ENCODE measurements around the gene SORD.
"Not testable (repeated sequence)": the region's sequence is repeated elsewhere in the genome, so short reads cannot be mapped to it uniquely, and the experiment has no call there.

DNA sequence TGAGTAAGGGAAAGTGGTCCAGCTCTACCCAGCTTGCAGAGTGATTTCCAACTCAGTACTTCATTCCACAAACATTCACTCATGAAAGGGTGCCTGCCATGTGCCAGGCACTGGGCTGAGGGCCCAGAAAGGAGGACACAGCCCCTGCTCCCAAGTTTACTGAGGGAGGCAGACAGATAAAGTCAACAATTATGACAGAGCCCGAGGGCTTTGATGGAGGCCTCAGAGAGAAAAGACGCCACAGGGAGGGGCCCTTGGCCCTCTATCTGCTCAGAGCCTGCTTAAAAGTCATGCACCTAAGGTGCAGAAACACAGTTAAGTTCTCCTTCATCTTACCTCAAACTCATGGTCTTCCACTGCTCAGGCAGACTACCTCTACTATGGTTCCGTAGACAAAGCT, 1.7 kb downstream of the SORD start:
- not testable (repeated sequence) for TF ChIP-seq TAF1 (IDR thresholded peaks at IDR 0.05; ENCODE audit: borderline replicate concordance, low read depth, low read length); POLR2A (IDR thresholded peaks at IDR 0.05; ENCODE audit: low read depth, low read length); POLR2AphosphoS5 (IDR thresholded peaks at IDR 0.05; ENCODE audit: low read depth, low read length)

All from GM12892 (cell line).